GM21786 (cell line): ENCODE data around the gene RUBCN.
"Not testable (repeated sequence)": the region's sequence is repeated elsewhere in the genome, so short reads cannot be mapped to it uniquely, and the experiment has no call there.

Source experiments
- ATAC-seq: cut with Tn5 transposase; IDR thresholded peaks from one replicate; pipeline ENCODE4 v1.9.1; 2021; ENCODE audit not compliant: unreplicated experiment

RUBCN gene

DNA sequence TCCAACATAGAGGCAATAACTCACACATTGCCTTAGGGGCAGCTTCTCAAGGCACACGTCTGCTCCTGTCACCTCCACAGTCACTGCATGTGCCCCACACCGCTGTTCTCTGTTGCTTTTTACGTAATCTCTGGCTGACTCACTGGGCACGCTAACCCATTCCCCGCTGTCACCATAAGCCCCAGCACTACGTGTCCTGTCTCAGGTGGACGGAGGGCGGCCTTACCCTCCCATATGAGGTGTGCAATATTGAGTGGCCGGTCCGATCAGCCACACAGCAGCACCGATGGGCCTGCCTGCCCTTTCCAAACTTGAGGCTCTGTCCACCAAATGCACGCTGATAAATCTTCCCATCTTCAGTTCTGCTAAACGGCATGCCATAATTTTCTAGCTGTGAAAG, 115.2 kb downstream of the RUBCN start:
- ATAC-seq, result not testable (repeated sequence)
